K562 (cell line): Measurements from ENCODE around the gene ZEB2.

Source experiments
- HDAC3 ChIP-seq: fragments of 450-650 bp; IDR thresholded peaks from 2 replicates; pipeline ENCODE4 v1.6.1; 2018; ENCODE audit warnings: borderline replicate concordance, mild to moderate bottlenecking, moderate library complexity; ENCODE audit not compliant: partially characterized antibody
- KDM1A ChIP-seq, 2 experiments: fragments of 450-650 bp; IDR thresholded peaks; 2 replicates each; pipeline ENCODE4 v1.6.1; 2016; ENCODE audit warnings: mild to moderate bottlenecking in 2 of 2
- NR2F6 ChIP-seq: fragments of 450-650 bp; formaldehyde crosslinking; IDR thresholded peaks from 2 replicates; pipeline ENCODE4 v1.4.0; 2020; ENCODE audit warnings: mild to moderate bottlenecking
- PHF21A ChIP-seq: fragments of 450-650 bp; IDR thresholded peaks from 2 replicates; pipeline ENCODE4 v1.6.1; 2017; ENCODE audit warnings: low read depth, borderline replicate concordance
- ZNF174 ChIP-seq: fragments of 250-450 bp; sonication (Bioruptor Pico); IDR thresholded peaks from 2 replicates; pipeline ENCODE4 v1.4.0; 2020; ENCODE audit warnings: mild to moderate bottlenecking
- ZNF197 ChIP-seq: fragments of 200-800 bp; sonication (Bioruptor generic); IDR thresholded peaks from 2 replicates; pipeline ENCODE4 v1.6.1; 2016; ENCODE audit warnings: low read depth, missing genetic modification characterization, missing compliant biosample characterization
- TF ChIP-seq, protein P1 (sequence below): fragments of 450-650 bp; formaldehyde crosslinking; IDR thresholded peaks from 2 replicates; pipeline ENCODE4 v1.4.0; 2022; ENCODE audit warnings: missing genetic modification characterization
- TF ChIP-seq, protein P2 (sequence below): sonication (generic); formaldehyde crosslinking; IDR thresholded peaks from 2 replicates; pipeline ENCODE4 v1.5.0; 2020; ENCODE audit warnings: missing genetic modification reagents
- TF ChIP-seq, protein P3 (sequence below): sonication (generic); formaldehyde crosslinking; IDR thresholded peaks from 2 replicates; pipeline ENCODE4 v1.8.0; 2022; ENCODE audit warnings: missing genetic modification reagents, mild to moderate bottlenecking, borderline replicate concordance
- TF ChIP-seq, protein P4 (sequence below): fragments of 250-450 bp; sonication (Bioruptor Pico); IDR thresholded peaks from 2 replicates; pipeline ENCODE4 v1.8.0; 2021; ENCODE audit warnings: moderate library complexity, mild to moderate bottlenecking, inconsistent platforms
- TF ChIP-seq, protein P5 (sequence below), 3 experiments: IDR thresholded peaks in 2 of 3; conservative IDR thresholded peaks in 1 of 3; 2 replicates each; pipeline ENCODE4 v1.5.1; 2011 to 2012; ENCODE audit warnings: low read length in 3 of 3, mild to moderate bottlenecking in 3 of 3, control low read depth in 2 of 3, improper control_type of control experiment in 1 of 3, inconsistent platforms in 1 of 3, low read depth in 1 of 3, mixed read lengths in 1 of 3, moderate library complexity in 1 of 3; ENCODE audit not compliant: insufficient read depth in 2 of 3
- TF ChIP-seq, protein P6 (sequence below): sonication (generic); formaldehyde crosslinking; IDR thresholded peaks from 2 replicates; pipeline ENCODE4 v1.8.1; 2022; ENCODE audit warnings: missing genetic modification reagents
- TF ChIP-seq, protein P7 (sequence below): fragments of 450-650 bp; formaldehyde crosslinking; IDR thresholded peaks from 2 replicates; pipeline ENCODE4 v1.4.0; 2020; ENCODE audit warnings: mild to moderate bottlenecking, moderate library complexity

DNA sequence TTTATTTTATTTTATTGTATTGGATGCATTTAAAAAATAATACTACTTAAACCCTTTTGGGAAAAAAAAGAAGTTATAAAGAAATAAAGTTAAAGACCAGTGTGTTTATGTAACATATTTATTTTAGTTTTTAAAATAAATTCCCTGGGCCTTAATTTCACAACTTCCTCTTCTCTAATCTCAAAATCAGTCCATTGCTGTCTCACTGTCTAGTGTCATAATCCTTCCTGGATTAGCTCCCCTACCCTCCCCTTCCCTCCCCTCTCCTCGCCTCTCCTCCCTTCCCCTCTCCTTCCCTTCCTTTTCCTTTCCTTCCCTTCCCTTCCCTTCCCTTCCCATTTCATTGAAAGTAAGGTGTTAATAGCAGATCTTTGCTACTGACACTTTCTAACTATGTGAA, 40.3 kb upstream of the ZEB2 start:
- no peak for TF ChIP-seq ZNF197 (CRISPR knock-in tag)
- TF ChIP-seq KDM1A (IDR thresholded peaks at IDR 0.05): peak in 1 of 2 experiments; percentile 8; a peak in 1 of 4 replicates
- TF ChIP-seq, protein P1, sequence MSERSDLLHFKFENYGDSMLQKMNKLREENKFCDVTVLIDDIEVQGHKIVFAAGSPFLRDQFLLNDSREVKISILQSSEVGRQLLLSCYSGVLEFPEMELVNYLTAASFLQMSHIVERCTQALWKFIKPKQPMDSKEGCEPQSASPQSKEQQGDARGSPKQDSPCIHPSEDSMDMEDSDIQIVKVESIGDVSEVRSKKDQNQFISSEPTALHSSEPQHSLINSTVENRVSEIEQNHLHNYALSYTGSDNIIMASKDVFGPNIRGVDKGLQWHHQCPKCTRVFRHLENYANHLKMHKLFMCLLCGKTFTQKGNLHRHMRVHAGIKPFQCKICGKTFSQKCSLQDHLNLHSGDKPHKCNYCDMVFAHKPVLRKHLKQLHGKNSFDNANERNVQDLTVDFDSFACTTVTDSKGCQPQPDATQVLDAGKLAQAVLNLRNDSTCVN (CRISPR knock-in tag): no peak
- TF ChIP-seq, protein P2, sequence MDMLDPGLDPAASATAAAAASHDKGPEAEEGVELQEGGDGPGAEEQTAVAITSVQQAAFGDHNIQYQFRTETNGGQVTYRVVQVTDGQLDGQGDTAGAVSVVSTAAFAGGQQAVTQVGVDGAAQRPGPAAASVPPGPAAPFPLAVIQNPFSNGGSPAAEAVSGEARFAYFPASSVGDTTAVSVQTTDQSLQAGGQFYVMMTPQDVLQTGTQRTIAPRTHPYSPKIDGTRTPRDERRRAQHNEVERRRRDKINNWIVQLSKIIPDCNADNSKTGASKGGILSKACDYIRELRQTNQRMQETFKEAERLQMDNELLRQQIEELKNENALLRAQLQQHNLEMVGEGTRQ (CRISPR knock-in tag): no peak
- TF ChIP-seq HDAC3: no peak
- TF ChIP-seq, protein P3, sequence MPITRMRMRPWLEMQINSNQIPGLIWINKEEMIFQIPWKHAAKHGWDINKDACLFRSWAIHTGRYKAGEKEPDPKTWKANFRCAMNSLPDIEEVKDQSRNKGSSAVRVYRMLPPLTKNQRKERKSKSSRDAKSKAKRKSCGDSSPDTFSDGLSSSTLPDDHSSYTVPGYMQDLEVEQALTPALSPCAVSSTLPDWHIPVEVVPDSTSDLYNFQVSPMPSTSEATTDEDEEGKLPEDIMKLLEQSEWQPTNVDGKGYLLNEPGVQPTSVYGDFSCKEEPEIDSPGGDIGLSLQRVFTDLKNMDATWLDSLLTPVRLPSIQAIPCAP (CRISPR knock-in tag): no peak
- TF ChIP-seq, protein P4, sequence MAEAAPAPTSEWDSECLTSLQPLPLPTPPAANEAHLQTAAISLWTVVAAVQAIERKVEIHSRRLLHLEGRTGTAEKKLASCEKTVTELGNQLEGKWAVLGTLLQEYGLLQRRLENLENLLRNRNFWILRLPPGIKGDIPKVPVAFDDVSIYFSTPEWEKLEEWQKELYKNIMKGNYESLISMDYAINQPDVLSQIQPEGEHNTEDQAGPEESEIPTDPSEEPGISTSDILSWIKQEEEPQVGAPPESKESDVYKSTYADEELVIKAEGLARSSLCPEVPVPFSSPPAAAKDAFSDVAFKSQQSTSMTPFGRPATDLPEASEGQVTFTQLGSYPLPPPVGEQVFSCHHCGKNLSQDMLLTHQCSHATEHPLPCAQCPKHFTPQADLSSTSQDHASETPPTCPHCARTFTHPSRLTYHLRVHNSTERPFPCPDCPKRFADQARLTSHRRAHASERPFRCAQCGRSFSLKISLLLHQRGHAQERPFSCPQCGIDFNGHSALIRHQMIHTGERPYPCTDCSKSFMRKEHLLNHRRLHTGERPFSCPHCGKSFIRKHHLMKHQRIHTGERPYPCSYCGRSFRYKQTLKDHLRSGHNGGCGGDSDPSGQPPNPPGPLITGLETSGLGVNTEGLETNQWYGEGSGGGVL (CRISPR knock-in tag): no peak
- TF ChIP-seq, protein P5, sequence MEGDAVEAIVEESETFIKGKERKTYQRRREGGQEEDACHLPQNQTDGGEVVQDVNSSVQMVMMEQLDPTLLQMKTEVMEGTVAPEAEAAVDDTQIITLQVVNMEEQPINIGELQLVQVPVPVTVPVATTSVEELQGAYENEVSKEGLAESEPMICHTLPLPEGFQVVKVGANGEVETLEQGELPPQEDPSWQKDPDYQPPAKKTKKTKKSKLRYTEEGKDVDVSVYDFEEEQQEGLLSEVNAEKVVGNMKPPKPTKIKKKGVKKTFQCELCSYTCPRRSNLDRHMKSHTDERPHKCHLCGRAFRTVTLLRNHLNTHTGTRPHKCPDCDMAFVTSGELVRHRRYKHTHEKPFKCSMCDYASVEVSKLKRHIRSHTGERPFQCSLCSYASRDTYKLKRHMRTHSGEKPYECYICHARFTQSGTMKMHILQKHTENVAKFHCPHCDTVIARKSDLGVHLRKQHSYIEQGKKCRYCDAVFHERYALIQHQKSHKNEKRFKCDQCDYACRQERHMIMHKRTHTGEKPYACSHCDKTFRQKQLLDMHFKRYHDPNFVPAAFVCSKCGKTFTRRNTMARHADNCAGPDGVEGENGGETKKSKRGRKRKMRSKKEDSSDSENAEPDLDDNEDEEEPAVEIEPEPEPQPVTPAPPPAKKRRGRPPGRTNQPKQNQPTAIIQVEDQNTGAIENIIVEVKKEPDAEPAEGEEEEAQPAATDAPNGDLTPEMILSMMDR (IDR thresholded peaks at IDR 0.05 in 2 of 3, conservative IDR thresholded peaks at IDR 0.05 in 1 of 3; ENCODE audit: insufficient read depth in 2 of 3, low read depth in 1 of 3, low read length in 3 of 3): no peak
- TF ChIP-seq NR2F6 (CRISPR knock-in tag): no peak
- TF ChIP-seq, protein P6, sequence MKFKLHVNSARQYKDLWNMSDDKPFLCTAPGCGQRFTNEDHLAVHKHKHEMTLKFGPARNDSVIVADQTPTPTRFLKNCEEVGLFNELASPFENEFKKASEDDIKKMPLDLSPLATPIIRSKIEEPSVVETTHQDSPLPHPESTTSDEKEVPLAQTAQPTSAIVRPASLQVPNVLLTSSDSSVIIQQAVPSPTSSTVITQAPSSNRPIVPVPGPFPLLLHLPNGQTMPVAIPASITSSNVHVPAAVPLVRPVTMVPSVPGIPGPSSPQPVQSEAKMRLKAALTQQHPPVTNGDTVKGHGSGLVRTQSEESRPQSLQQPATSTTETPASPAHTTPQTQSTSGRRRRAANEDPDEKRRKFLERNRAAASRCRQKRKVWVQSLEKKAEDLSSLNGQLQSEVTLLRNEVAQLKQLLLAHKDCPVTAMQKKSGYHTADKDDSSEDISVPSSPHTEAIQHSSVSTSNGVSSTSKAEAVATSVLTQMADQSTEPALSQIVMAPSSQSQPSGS: no peak
- TF ChIP-seq ZNF174 (CRISPR knock-in tag): no peak
- TF ChIP-seq, protein P7, sequence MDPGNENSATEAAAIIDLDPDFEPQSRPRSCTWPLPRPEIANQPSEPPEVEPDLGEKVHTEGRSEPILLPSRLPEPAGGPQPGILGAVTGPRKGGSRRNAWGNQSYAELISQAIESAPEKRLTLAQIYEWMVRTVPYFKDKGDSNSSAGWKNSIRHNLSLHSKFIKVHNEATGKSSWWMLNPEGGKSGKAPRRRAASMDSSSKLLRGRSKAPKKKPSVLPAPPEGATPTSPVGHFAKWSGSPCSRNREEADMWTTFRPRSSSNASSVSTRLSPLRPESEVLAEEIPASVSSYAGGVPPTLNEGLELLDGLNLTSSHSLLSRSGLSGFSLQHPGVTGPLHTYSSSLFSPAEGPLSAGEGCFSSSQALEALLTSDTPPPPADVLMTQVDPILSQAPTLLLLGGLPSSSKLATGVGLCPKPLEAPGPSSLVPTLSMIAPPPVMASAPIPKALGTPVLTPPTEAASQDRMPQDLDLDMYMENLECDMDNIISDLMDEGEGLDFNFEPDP (CRISPR knock-in tag): no peak
- TF ChIP-seq PHF21A: no peak
